BE2C (cell line): Measurements from ENCODE around the gene HEPHL1.

Experiments
- DNase-seq: peaks from one replicate; pipeline ENCODE4 v3.0.0-alpha.2; 2020
- H3K27me3 ChIP-seq: fragments of 250-450 bp; sonication (Bioruptor Pico); 2 replicates; pipeline ENCODE4 v1.5.1; 2020; ENCODE audit warnings: mild to moderate bottlenecking
- H3K36me3 ChIP-seq: fragments of 250-450 bp; sonication (Bioruptor Pico); 2 replicates; pipeline ENCODE4 v1.5.1; 2020; ENCODE audit warnings: mild to moderate bottlenecking
- H3K4me1 ChIP-seq: fragments of 250-450 bp; sonication (Bioruptor Pico); 2 replicates; pipeline ENCODE4 v1.5.1; 2020
- H3K4me3 ChIP-seq: 2 replicates; pipeline ENCODE4 v1.5.1; 2011; ENCODE audit warnings: low read depth, low read length
- H3K9me3 ChIP-seq: fragments of 250-450 bp; sonication (Bioruptor Pico); 2 replicates; pipeline ENCODE4 v1.5.1; 2020
- CTCF ChIP-seq: IDR thresholded peaks from 2 replicates; pipeline ENCODE4 v1.5.1; 2012; ENCODE audit warnings: mild to moderate bottlenecking, low read depth, low read length

HEPHL1 gene

DNA sequence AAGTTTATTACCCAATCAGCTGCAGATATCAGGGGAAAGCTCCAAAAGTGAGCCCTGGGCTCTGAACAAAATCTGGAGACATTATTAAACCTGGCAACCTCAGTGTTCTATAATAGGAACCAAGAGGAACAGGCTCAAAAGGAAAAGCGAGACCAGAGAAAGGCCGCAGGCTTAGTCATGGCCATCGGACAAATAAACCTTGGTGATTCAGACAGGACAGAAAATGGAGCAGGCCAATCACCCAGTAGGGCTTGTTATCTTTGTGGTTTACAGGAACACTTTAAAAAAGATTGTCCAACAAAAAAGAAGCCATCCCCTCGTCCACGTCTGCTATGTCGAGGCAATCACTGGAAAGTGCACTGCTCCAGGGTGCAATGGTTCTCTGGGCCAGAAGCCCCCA lies 99.8 kb downstream of the HEPHL1 start:
- Histone ChIP-seq H3K9me3 (no peaks in the 10 kb centered on the region), H3K27me3 (no peaks in the 10 kb centered on the region), H3K4me3 (no peak overlapping the region), H3K4me1 (no peaks in the 10 kb centered on the region; the same call in 1 of the 2 replicates), H3K36me3 (no peaks in the 10 kb centered on the region)
- no peak for DNase-seq
- TF ChIP-seq CTCF, result no peak

- Histone ChIP-seq H3K4me1 (peaks cover 3% of the 10 kb centered on the region; the same call in 1 of the 2 replicates), H3K27me3 (no peaks in the 10 kb centered on the region), H3K9me3 (no peaks in the 10 kb centered on the region), H3K36me3 (no peaks in the 10 kb centered on the region), H3K4me3 (no peak overlapping the region)
- TF ChIP-seq CTCF, result no peak
- no peak for DNase-seq
Observed at GRCh38 chr11:94125407-94126115, 104.4 kb downstream of the HEPHL1 start.

GRCh38 chr11:94127638-94128037 lies 106.5 kb downstream of the HEPHL1 start:
- TF ChIP-seq CTCF, result no peak
- H3K9me3 ChIP-seq, result no peaks in the 10 kb centered on the region
- H3K36me3 ChIP-seq, result no peaks in the 10 kb centered on the region
- peak overlapping the region; percentile 96 for H3K4me3 ChIP-seq
- no peaks in the 10 kb centered on the region for H3K27me3 ChIP-seq
- no peak for DNase-seq
- H3K4me1 ChIP-seq, result peaks cover 18% of the 10 kb centered on the region

DNA sequence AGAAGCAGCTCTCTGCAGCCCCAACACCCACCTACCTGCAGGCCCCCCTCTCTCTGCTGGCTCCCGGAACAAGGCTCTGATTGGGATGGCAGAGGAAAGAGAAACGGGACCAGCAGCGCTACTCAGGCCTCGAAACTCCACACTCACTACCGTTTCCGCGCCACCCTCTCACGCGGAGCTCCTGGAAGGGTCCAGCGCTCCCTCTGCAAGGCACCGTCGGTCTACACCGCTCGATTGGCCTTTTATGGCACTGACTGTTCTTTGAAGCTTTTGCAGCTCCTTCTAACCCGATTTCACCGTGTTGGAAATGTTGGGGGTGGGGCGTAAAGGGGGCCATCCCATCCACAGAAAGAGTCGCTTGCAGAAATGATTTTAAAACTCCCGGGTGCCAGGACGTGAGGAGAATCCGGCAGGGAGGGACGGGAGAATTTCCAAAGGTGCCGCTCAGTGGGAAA lies 107.2 kb downstream of the HEPHL1 start:
- DNase-seq, result peak; percentile 44
- Histone ChIP-seq H3K4me1 (peaks cover 23% of the 10 kb centered on the region), H3K9me3 (no peaks in the 10 kb centered on the region), H3K27me3 (no peaks in the 10 kb centered on the region), H3K4me3 (peak overlapping the region; percentile 96), H3K36me3 (no peaks in the 10 kb centered on the region)
- no peak for TF ChIP-seq CTCF

- Histone ChIP-seq H3K36me3 (no peaks in the 10 kb centered on the region), H3K27me3 (no peaks in the 10 kb centered on the region), H3K9me3 (no peaks in the 10 kb centered on the region), H3K4me3 (peak within 1 kb of the TSS; percentile 96), H3K4me1 (peaks cover 25% of the 10 kb centered on the region)
- DNase-seq, result peak; percentile 87
- TF ChIP-seq CTCF, result no peak
Observed at GRCh38 chr11:94128746-94129511, 107.8 kb downstream of the HEPHL1 start, which contains the start of gene PANX1. Gene PANX1 (plus strand): TSS chr11:94128841. CDS start chr11:94129313, 472 bp downstream.
